ENCODE measurements around the gene ARHGAP1.

ARHGAP1 gene

GRCh38 chr11:46700241-46701077 lies at the start of gene ARHGAP1, which contains the start of gene ZNF408:
Gene ARHGAP1 (minus strand): TSS chr11:46700619. CDS start chr11:46696107, 4,512 bp downstream.
Gene ZNF408 (plus strand): TSS chr11:46701031. CDS start chr11:46701048, 17 bp downstream.
- peak; percentile 98 for DNase-seq

DNA sequence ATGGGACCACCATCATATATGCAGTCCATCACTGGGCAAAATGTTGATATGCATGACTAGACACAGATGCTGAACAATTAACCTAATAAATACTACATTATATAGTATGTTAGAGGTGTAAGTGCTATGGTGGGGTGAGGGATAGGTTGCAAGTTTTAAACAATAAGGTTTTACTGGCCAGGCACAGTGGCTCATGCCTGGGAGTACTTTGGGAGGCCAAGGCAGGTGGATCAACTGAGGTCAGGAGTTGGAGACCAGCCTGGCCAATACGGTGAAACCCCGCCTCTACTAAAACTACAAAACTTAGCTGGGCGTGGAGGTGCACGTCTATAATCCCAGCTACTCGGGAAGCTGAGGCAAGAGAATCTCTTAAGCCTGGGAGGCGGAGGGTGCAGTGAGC lies 46.7 kb upstream of the ARHGAP1 start:
- DNase-seq = no peak

DNA sequence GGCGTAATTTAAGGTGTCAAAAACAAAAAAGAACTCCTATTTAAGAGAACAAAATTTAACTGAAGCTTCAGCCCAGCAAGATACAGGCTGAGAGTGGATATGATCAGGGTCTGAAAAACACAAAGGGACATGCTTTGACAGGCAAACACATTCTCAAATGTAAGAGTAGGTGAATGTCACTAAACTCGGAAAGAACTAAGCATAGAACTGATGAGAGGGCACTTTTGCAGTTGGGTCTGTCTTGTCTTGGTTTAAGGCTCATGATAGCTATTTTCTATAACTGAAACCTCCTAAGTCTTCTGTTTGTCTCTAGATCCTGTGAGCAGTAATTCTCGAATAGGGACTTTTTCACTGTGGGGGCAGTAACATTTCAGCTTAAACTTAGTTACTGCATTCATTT lies 45.6 kb upstream of the ARHGAP1 start:
- DNase-seq = no peak

GRCh38 chr11:46745328-46745727 lies 44.9 kb upstream of the ARHGAP1 start:
- no peak for DNase-seq

DNA sequence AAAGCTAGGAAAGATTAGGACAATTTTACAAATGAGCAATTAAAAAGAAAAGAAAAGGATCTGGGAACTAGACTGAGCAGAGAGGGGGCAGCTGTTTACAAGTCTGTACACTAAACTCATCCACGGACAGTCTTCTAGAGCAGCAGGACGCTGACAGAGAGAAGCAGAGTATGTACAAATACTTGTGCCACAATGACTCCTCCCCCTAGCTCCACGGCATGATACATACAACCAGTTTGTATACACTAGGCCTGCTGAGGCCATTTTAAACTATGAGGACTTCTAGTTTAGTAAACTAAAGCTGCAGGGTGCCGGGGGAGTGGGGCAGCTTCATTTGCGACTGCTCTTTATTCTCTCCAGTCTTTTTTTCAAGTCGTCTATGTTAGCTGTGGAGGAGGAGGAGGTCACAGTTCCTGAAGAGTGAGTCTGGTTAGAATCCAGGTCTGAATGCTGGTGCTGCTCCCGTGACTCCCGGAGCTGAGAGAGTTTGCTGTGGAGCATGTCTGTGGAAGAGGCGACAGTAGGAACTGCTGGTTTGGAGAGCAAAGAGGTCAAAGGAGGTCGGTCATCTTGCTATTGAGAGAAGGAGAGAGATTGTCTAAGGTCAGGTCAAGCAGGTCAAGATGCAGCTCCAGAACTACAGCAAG lies 43.4 kb upstream of the ARHGAP1 start:
- DNase-seq = no peak

DNA sequence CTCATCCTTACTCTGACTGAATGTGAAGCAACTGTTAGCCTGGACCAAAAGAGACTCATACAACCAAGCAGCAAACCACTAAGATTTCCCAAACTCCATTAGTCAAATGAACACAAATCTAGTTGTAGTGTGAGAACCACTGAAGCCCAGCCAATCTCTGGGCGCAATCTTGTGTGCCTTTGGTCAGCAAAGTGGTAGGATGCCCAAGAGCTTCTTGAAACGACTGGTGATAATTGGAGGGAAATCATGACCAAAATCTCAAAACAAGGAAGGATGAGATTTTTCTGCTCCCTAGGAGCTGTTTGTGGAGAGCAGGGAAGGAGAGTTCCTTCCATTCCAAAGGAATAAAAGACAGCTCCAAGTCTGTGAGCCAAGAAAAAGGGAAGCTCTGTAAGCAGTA lies 42.6 kb upstream of the ARHGAP1 start:
- DNase-seq = no peak

GRCh38 chr11:46741600-46742484 lies 41.4 kb upstream of the ARHGAP1 start:
- DNase-seq = peak; percentile 32

GRCh38 chr11:46738887-46739286 lies 38.5 kb upstream of the ARHGAP1 start:
- DNase-seq = no peak

DNA sequence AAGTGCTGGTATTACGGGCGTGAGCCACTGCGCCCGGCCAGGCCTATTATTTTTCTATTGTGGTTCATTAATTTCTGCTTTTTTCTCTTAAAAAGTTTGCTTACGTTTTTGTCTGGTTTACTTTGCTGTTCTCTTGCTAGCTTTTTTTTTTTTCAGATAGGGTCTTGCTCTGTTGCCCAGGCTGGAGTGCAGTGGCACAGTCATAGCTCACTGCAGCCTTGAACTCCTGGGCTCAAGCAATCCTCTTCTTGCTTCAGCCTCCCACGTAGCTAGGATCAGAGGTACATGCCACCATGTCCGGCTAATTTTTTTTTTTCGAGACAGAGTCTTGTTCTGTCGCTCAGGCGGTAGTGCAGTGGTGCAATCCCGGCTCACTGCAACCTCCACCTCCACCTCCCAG lies 37.3 kb upstream of the ARHGAP1 start:
- DNase-seq = no peak

- no peak for DNase-seq
Observed at GRCh38 chr11:46736615-46737014, 36.2 kb upstream of the ARHGAP1 start.

DNA sequence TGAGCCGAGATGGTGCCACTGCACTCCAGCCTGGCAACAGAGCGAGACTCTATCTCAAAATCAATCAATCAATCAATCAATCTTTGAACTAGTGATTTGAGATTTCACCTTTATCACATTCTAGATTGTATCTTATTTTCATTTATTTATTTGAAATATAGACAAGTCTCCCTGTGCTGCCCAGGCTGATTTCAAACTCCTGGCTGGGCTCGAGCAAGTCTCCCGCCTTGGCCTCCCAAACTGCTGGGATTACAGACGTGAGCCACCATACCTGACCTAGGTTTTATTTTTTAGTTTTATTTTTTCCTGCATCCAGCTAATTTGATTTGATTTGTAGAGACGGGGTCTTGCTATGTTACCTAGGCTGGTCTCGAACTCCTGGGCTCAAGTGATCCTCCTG lies 35.7 kb upstream of the ARHGAP1 start:
- DNase-seq = no peak

- no peak for DNase-seq
Observed at GRCh38 chr11:46733234-46733633, 32.8 kb upstream of the ARHGAP1 start.

- DNase-seq = no peak
Observed at GRCh38 chr11:46731545-46731944, 31.1 kb upstream of the ARHGAP1 start.

DNA sequence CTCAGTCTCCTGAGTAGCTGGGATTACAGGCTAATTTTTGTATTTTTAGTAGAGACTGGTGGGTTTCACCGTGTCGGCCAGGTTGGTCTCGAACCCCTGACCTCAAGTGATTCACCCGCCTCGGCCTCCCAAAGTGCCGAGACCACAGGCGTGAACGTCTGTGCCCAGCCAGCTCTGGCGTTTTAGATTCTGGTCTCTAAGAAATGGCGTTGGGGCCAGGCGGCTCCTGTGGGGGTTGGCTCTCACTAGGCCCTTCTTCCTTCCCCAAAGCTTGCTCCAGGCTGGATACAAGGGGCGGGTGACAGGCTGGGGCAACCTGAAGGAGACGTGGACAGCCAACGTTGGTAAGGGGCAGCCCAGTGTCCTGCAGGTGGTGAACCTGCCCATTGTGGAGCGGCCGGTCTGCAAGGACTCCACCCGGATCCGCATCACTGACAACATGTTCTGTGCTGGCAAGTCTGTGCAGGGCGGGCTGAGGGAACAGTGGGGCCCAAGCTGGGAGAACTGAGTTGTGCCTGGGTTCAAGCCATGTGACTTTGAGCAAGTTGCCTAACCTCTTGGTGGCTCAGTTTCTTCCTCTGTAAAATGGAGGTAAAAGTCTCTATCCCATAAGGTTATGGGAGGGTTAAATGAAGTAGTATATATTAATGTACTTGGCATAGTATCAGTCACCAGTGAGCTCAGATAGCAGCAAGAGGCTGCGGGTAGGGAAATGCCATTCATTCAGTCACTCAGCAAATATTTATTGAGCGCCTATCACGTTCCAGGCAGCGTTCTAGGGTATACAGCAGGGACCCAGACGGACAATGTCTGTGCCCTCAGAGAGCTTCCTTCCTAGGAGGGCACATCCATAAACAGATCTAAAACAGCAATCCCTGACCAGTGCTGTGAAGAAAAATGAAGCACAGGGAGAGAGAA lies 28.9 kb upstream of the ARHGAP1 start:
- no peak for DNase-seq

DNA sequence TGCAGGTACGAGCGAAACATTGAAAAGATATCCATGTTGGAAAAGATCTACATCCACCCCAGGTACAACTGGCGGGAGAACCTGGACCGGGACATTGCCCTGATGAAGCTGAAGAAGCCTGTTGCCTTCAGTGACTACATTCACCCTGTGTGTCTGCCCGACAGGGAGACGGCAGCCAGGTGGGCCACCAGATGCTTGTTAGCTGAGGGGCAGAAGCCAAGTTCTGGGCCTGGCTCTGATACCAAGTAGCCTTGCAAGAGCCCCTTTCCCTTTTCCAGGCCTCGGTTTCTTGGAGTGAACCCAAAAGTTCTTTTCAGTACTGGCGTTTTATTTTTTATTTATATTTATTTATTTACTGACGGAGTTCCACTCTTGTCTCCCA lies 28.2 kb upstream of the ARHGAP1 start:
- DNase-seq = no peak

DNA sequence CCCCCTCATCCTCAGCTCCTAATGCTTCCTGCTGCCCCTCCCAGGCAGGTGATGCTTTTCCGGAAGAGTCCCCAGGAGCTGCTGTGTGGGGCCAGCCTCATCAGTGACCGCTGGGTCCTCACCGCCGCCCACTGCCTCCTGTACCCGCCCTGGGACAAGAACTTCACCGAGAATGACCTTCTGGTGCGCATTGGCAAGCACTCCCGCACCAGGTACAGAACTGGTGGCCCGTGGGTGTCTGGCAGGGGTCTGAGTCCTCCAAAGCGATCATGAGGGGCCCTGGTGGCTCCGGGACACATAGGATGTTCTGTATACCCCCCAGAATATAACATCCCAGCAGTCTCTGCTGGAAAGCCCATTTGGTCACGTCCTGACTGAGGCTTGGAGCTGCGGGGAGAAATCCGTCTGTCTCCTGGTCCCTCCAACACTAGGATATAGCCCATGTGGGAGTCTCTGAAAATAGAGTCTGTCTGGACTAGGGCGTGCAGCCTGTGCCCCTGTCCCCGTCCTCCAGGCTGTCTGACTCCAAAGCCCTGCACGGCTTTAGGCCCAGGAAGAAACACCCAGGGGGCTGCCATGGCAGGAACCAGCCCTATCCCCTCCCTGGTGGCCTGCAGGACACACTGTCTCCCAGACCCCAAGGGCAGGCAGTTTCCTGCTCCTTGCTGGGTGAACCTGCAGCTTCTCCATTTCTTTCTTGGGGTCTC lies 27.7 kb upstream of the ARHGAP1 start:
- no peak for DNase-seq

DNA sequence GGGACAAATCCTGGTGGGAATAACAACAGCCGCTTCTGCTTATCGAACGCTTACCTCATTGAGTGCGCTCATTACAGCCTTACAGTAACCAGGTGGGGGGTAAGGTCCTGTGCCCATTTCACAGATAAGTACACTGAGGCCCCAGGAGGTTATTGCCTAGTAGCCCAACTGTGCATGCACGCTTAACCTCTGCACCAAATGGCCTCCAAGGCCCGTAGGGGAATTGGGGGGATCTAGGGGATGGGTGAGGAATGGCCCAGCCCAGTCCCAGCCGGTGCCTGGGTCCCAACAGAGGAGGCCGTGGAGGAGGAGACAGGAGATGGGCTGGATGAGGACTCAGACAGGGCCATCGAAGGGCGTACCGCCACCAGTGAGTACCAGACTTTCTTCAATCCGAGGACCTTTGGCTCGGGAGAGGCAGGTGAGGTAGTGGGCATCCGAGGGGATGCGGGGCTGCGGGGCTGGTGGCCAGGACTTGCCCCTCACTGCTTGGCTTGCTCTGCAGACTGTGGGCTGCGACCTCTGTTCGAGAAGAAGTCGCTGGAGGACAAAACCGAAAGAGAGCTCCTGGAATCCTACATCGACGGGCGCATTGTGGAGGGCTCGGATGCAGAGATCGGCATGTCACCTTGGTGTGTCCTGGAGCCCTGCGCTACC lies 25.9 kb upstream of the ARHGAP1 start:
- no peak for DNase-seq

DNA sequence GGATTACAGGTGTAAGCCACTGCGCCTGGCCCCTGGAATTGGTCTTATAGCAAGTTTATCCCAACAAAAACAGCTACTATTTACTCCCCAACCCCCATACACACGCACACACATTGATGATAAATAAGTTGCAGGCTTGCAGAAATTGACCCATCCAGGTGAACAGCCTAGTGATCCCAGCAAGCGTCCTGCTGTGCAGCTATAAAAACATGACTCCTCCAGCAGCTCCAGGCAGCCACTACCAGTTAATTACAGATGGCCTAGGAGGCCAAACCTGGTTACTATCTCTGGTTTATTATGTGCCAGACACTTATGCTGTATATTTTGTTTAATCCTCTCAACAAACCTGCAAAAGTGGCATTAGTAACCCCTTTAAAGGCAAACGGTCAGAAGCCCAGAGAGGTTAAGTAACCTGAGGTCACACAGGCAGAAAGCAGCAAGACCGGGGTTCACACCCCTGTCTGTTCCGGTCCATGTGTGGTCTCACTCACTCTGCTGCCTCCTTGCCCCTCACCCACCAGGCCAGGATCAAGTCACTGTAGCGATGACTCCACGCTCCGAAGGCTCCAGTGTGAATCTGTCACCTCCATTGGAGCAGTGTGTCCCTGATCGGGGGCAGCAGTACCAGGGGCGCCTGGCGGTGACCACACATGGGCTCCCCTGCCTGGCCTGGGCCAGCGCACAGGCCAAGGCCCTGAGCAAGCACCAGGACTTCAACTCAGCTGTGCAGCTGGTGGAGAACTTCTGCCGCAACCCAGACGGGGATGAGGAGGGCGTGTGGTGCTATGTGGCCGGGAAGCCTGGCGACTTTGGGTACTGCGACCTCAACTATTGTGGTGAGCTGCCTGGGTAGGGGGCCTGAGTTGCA lies 25.2 kb upstream of the ARHGAP1 start:
- no peak for DNase-seq

DNA sequence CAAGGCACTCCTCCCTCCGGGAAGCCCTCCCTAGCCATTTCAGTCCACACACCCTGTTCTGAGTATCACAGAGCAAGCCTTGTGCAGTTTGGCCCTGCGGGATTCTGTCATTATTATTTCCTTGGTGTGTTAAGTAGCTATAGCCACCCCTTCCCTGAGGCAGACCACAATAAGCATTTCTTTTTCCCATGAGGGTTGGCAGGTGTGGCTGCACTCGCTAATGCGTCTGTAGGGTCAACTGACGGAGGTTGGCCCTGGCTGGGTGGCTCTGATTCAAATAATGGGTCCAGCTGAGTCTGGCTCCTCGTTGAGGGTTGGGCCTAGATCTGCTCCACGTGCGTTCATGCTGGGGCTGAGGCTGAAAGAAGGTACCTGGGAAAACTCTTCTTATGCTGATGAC lies 23.7 kb upstream of the ARHGAP1 start:
- DNase-seq = no peak

GRCh38 chr11:46723359-46723680 lies 22.9 kb upstream of the ARHGAP1 start:
- DNase-seq = no peak

All from activated CD8-positive, alpha-beta memory T cell treated with anti-CD3 and anti-CD28 coated beads, Interleukin-2, amount 50 U/mL, for 48 hours (primary cell).